Neuronal stem cell (in vitro differentiated cells): ENCODE results near the gene CYP4F3.
"Not testable (repeated sequence)": the region's sequence is repeated elsewhere in the genome, so short reads cannot be mapped to it uniquely, and the experiment has no call there.

ENCODE experiments used
- DNase-seq: peaks from one replicate; pipeline ENCODE4 v3.0.0-alpha.2; 2013; ENCODE audit warnings: low spot score
- H2AFZ ChIP-seq: one replicate; pipeline ENCODE4 v1.6.1; 2013; ENCODE audit warnings: mild to moderate bottlenecking, low read length, inconsistent platforms
- H2AK5ac ChIP-seq: 2 replicates; pipeline ENCODE4 v1.6.1; 2013; ENCODE audit warnings: low read depth, mild to moderate bottlenecking, inconsistent platforms, low read length, moderate library complexity, mixed read lengths
- H2BK120ac ChIP-seq: 2 replicates; pipeline ENCODE4 v1.6.1; 2013; ENCODE audit warnings: low read depth, mild to moderate bottlenecking, inconsistent platforms, low read length, moderate library complexity, mixed read lengths
- H2BK12ac ChIP-seq: one replicate; pipeline ENCODE4 v1.6.1; 2013; ENCODE audit warnings: low read length, inconsistent platforms
- H2BK15ac ChIP-seq: 2 replicates; pipeline ENCODE4 v1.6.1; 2013; ENCODE audit warnings: mild to moderate bottlenecking, low read length, inconsistent platforms, mixed read lengths
- H2BK5ac ChIP-seq: one replicate; pipeline ENCODE4 v1.6.1; 2013; ENCODE audit warnings: inconsistent platforms, mild to moderate bottlenecking, low read length, moderate library complexity
- H3K14ac ChIP-seq: one replicate; pipeline ENCODE4 v1.6.1; 2013; ENCODE audit warnings: low read length, inconsistent platforms
- H3K18ac ChIP-seq: 2 replicates; pipeline ENCODE4 v1.6.1; 2013; ENCODE audit warnings: low read length, inconsistent platforms
- H3K23ac ChIP-seq: 2 replicates; pipeline ENCODE4 v1.6.1; 2013; ENCODE audit warnings: low read depth, mild to moderate bottlenecking, mixed read lengths, low read length, inconsistent platforms; ENCODE audit not compliant: poor library complexity
- H3K27ac ChIP-seq: replicated peaks from 3 replicates; pipeline ENCODE4 v1.5.1; 2013; ENCODE audit warnings: low read length, inconsistent platforms
- H3K27me3 ChIP-seq, 3 experiments: 2 replicates each; pipeline ENCODE4 v1.6.1; 2013; ENCODE audit warnings: low read length in 3 of 3, mild to moderate bottlenecking in 2 of 3, inconsistent platforms in 1 of 3, low read depth in 1 of 3, mixed read lengths in 1 of 3, moderate library complexity in 1 of 3; ENCODE audit not compliant: control insufficient read depth in 3 of 3, insufficient read depth in 3 of 3
- H3K36me3 ChIP-seq, 2 donors: replicated peaks in 1 of 2; 2 replicates each; pipeline ENCODE4 v1.6.1; 2013; ENCODE audit warnings: low read length in 2 of 2; ENCODE audit not compliant: control insufficient read depth in 2 of 2, insufficient read depth in 2 of 2
- H3K4ac ChIP-seq: 2 replicates; pipeline ENCODE4 v1.6.1; 2013; ENCODE audit warnings: inconsistent platforms, mild to moderate bottlenecking, low read length, moderate library complexity
- H3K4me1 ChIP-seq, 2 donors: 1 replicate in 1 of 2; 2 replicates in 1 of 2; pipeline ENCODE4 v1.6.1; 2013; ENCODE audit warnings: low read length in 2 of 2, low read depth in 1 of 2; ENCODE audit not compliant: control insufficient read depth in 2 of 2, insufficient read depth in 1 of 2
- H3K4me2 ChIP-seq: one replicate; pipeline ENCODE4 v1.6.1; 2013; ENCODE audit warnings: mild to moderate bottlenecking, low read length, inconsistent platforms; ENCODE audit not compliant: insufficient read depth, poor library complexity, severe bottlenecking
- H3K4me3 ChIP-seq, 2 donors: 2 replicates each; pipeline ENCODE4 v1.5.1; 2013; ENCODE audit warnings: low read length in 2 of 2, mild to moderate bottlenecking in 2 of 2, inconsistent platforms in 1 of 2, moderate library complexity in 1 of 2
- H3K79me1 ChIP-seq: one replicate; pipeline ENCODE4 v1.6.1; 2013; ENCODE audit warnings: low read depth, mild to moderate bottlenecking, inconsistent platforms, low read length, moderate library complexity
- H3K9ac ChIP-seq: one replicate; pipeline ENCODE4 v1.6.1; 2013; ENCODE audit warnings: mild to moderate bottlenecking, low read depth, low read length, inconsistent platforms; ENCODE audit not compliant: poor library complexity
- H3K9me3 ChIP-seq, 2 donors: replicated peaks in 1 of 2; 2 replicates each; pipeline versions ENCODE3 to v1.6.1; 2013; ENCODE audit warnings: low read length in 2 of 2, mild to moderate bottlenecking in 2 of 2, inconsistent platforms in 1 of 2, low read depth in 1 of 2, mixed read lengths in 1 of 2, moderate library complexity in 1 of 2; ENCODE audit not compliant: control insufficient read depth in 2 of 2, insufficient read depth in 1 of 2
- H4K8ac ChIP-seq: one replicate; pipeline ENCODE4 v1.6.1; 2013; ENCODE audit warnings: low read depth, mild to moderate bottlenecking, inconsistent platforms, low read length, moderate library complexity
- H4K91ac ChIP-seq: one replicate; pipeline ENCODE4 v1.6.1; 2013; ENCODE audit warnings: low read length, low read depth, mild to moderate bottlenecking, inconsistent platforms; ENCODE audit not compliant: poor library complexity
- WGBS, 2 donors: extraction: QIAGEN DNeasy Blood & Tissue Kit; methylation state at CpG; one replicate each; pipeline ENCODE4 v1.1.7; 2013; ENCODE audit warnings: missing lambda C conversion rate in 2 of 2, mixed read lengths in 1 of 2; ENCODE audit not compliant: insufficient read length in 2 of 2, insufficient replicate concordance in 1 of 2; ENCODE audit errors: extremely low coverage in 2 of 2; 5-methylcytosine and 5-hydroxymethylcytosine counted together

The CYP4F3 gene

DNA sequence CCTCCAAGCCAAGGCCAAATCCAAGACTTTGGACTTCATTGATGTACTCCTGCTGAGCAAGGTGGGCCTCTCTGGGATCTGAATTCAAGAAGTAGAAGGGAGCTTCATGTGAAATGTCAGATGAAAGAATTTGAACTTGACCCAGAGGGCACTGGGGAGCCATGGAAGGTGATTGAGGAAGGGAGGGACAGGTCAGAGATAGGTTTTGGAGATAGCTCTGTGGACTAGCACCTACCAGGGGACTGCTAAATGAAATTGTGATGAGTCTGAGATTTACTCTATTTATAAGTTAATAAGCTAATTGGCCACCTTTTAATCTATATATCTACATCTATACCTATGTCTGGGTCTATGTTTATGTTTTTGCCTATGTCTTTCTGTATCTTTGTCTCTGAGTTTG, 9.4 kb downstream of the CYP4F3 start:
- not testable (repeated sequence) for H3K27ac ChIP-seq, H4K8ac ChIP-seq, H2BK120ac ChIP-seq, H2BK15ac ChIP-seq, H3K14ac ChIP-seq, H2BK12ac ChIP-seq, H2AFZ ChIP-seq, H4K91ac ChIP-seq, H3K36me3 ChIP-seq, H3K23ac ChIP-seq, H3K4me2 ChIP-seq, DNase-seq, H3K4me1 ChIP-seq, H2AK5ac ChIP-seq, H3K27me3 ChIP-seq, H2BK5ac ChIP-seq, H3K18ac ChIP-seq, H3K4ac ChIP-seq, H3K79me1 ChIP-seq, H3K4me3 ChIP-seq, H3K9ac ChIP-seq
- peaks cover 0 to 36% of the 10 kb centered on the region in 2 donors for H3K9me3 ChIP-seq

DNA sequence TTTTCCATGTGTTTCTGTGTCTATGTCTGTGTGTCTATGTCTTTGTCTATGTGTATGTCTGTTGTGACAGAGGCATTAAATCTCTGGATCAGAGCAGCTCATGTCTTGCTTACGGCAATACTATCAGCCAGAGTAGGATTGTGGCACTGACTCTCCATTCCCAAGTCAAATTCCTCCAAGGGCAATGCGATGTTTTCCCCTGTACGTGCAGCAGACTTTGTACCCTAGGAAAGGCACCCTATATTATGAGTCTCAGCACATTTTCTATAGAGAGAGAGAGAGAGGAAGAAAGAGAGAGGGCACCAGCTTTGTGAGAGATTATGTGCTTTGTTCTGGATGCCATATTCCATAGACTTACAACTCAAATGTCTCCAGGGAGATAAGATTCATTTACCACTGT, 11.1 kb downstream of the CYP4F3 start:
- no peak overlapping the region for H2BK12ac ChIP-seq
- H2AK5ac ChIP-seq = no peak overlapping the region
- no peak overlapping the region for H2AFZ ChIP-seq
- H3K79me1 ChIP-seq = no peaks in the 10 kb centered on the region
- H3K4ac ChIP-seq = no peak overlapping the region
- H3K27me3 ChIP-seq = no peaks in the 10 kb centered on the region
- H3K9ac ChIP-seq = no peak overlapping the region
- no peak overlapping the region for H2BK5ac ChIP-seq
- no peak for DNase-seq
- H4K8ac ChIP-seq = no peak overlapping the region
- H3K23ac ChIP-seq = no peak overlapping the region
- no peak overlapping the region for H3K4me3 ChIP-seq
- no peak overlapping the region for H3K4me2 ChIP-seq
- WGBS, 2 donors = no CpG with 5 or more reads among the region's 3 CpGs
- H3K36me3 ChIP-seq = no peaks in the 10 kb centered on the region
- H3K27ac ChIP-seq = no peak overlapping the region
- no peak overlapping the region for H3K14ac ChIP-seq
- H4K91ac ChIP-seq = no peak overlapping the region
- no peaks in the 10 kb centered on the region for H3K4me1 ChIP-seq
- H3K9me3 ChIP-seq = peaks cover 0 to 25% of the 10 kb centered on the region in 2 donors
- no peak overlapping the region for H3K18ac ChIP-seq
- H2BK120ac ChIP-seq = no peak overlapping the region
- no peak overlapping the region for H2BK15ac ChIP-seq

DNA sequence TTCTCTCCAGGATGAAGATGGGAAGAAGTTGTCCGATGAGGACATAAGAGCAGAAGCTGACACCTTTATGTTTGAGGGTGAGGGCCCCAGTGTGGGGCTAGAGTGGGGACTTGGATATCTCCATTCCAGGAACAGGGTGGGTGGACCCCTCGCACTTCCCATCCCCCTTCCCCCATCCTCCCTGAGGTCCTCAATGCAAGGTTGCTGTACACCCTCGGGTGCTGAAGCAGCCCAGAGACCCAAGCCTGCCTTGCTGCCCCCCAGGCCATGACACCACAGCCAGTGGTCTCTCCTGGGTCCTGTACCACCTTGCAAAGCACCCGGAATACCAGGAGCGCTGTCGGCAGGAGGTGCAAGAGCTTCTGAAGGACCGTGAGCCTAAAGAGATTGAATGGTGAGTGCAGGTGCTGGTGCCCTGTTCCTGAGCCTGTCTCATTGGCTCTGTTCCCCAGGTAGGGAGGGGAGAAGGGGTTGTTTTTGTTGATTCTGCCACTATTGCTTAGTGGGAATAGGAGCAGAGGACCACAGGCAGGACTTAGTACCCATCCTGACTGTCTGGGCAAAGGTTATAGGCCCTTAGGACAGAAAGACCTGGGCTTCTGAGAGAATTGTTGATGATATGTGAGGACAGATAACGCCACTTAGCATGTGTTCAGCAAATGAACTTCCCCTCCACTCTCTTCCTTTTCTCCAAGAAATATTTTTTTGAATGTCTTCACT, 12.0 kb downstream of the CYP4F3 start:
- no peak overlapping the region for H4K8ac ChIP-seq
- no peak overlapping the region for H3K18ac ChIP-seq
- H3K14ac ChIP-seq = no peak overlapping the region
- no peak overlapping the region for H3K4me3 ChIP-seq
- H2BK120ac ChIP-seq = no peak overlapping the region
- no peak overlapping the region for H3K9ac ChIP-seq
- WGBS, 2 donors = no CpG with 5 or more reads among the region's 8 CpGs
- H2BK12ac ChIP-seq = no peak overlapping the region
- H4K91ac ChIP-seq = no peak overlapping the region
- no peak overlapping the region for H3K4ac ChIP-seq
- H3K79me1 ChIP-seq = no peaks in the 10 kb centered on the region
- H3K4me2 ChIP-seq = no peak overlapping the region
- H2BK5ac ChIP-seq = no peak overlapping the region
- no peak overlapping the region for H3K23ac ChIP-seq
- no peaks in the 10 kb centered on the region for H3K4me1 ChIP-seq
- H3K36me3 ChIP-seq = no peaks in the 10 kb centered on the region
- no peak overlapping the region for H3K27ac ChIP-seq
- DNase-seq = no peak
- H2AK5ac ChIP-seq = no peak overlapping the region
- no peaks in the 10 kb centered on the region for H3K27me3 ChIP-seq
- H2AFZ ChIP-seq = no peak overlapping the region
- peaks cover 0 to 21% of the 10 kb centered on the region in 2 donors for H3K9me3 ChIP-seq
- no peak overlapping the region for H2BK15ac ChIP-seq

DNA sequence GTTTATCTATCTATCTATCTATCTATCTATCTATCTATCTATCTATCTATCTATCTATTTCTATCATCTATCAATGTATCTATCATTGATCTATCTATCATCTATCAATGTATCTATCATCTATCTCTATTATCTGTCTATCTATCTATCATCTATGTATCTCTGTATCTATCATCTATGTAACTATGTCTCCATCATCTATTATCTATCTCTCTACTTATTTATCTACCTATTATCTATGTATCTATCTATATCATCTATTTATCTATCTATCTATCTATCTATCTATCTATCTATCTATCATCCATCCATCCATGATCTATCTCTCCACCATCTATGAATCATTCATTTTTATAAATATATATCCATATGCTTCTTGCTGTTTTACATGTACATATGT, 15.8 kb downstream of the CYP4F3 start:
- H4K91ac ChIP-seq = no peak overlapping the region
- no peak overlapping the region for H2BK120ac ChIP-seq
- H3K36me3 ChIP-seq = no peaks in the 10 kb centered on the region
- no peaks in the 10 kb centered on the region for H3K79me1 ChIP-seq
- no peak overlapping the region for H3K9ac ChIP-seq
- H3K4me3 ChIP-seq = no peak overlapping the region
- DNase-seq = no peak
- H3K27me3 ChIP-seq = no peaks in the 10 kb centered on the region
- H2AK5ac ChIP-seq = no peak overlapping the region
- H4K8ac ChIP-seq = no peak overlapping the region
- H3K4me1 ChIP-seq = no peaks in the 10 kb centered on the region
- no peak overlapping the region for H2BK12ac ChIP-seq
- H3K14ac ChIP-seq = no peak overlapping the region
- no peak overlapping the region for H3K27ac ChIP-seq
- H3K4me2 ChIP-seq = no peak overlapping the region
- no peak overlapping the region for H2AFZ ChIP-seq
- H3K18ac ChIP-seq = no peak overlapping the region
- peaks cover 0 to 17% of the 10 kb centered on the region in 2 donors for H3K9me3 ChIP-seq
- no peak overlapping the region for H2BK15ac ChIP-seq
- no peak overlapping the region for H3K4ac ChIP-seq
- no peak overlapping the region for H2BK5ac ChIP-seq
- H3K23ac ChIP-seq = no peak overlapping the region
